AG04449 (cell line): ENCODE measurements around the gene TSPAN11.
"Not testable (repeated sequence)": the region's sequence is repeated elsewhere in the genome, so short reads cannot be mapped to it uniquely, and the experiment has no call there.

Source experiments
- CTCF ChIA-PET: fragments of 350-600 bp; formaldehyde crosslinking; extraction: SDS; loops from one replicate; lab custom pipeline; 2021; ENCODE audit warnings: antibody characterized with exemption; lab: Yijun Ruan, JAX
- POLR2A ChIA-PET: fragments of 400-600, 350-600 bp; formaldehyde crosslinking; extraction: SDS; loops from one replicate; lab custom pipeline; 2020; ENCODE audit warnings: antibody characterized with exemption, inconsistent platforms; lab: Yijun Ruan, JAX
- DNase-seq: peaks from one replicate; pipeline ENCODE4 v3.0.0-alpha.2; 2010; ENCODE audit warnings: low read depth, low spot score
- H3K4me3 ChIP-seq: 2 replicates; pipeline ENCODE4 v1.5.1; 2011; ENCODE audit warnings: low read depth, mild to moderate bottlenecking, control low read depth, low read length
- TF ChIP-seq, protein P1 (sequence below): IDR thresholded peaks from one replicate; pipeline ENCODE4 v1.5.1; 2011; ENCODE audit warnings: mild to moderate bottlenecking, moderate library complexity, low read length, control low read depth, inconsistent platforms; ENCODE audit not compliant: insufficient read depth; ENCODE audit errors: missing control alignments

TSPAN11 gene

DNA sequence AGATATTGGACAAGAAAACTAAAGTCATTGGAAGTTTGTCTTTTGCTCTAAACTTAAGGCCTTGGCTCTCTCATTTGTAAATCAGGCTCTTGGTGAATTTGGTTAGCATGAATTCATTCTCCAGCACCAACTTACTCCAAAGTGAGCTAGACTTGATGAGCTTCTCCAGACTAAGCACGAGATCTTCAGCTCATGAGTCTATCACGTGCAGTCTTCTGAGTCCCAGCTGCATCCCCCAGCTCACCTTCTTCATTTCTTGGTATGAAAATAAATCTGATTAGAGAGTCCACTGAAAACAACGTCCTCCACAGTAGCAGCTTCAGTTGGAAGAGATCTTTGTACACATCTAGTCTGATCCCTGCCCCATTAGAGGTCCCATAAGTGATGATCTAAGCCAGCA, 94.6 kb downstream of the TSPAN11 start:
- TF ChIP-seq, protein P1, sequence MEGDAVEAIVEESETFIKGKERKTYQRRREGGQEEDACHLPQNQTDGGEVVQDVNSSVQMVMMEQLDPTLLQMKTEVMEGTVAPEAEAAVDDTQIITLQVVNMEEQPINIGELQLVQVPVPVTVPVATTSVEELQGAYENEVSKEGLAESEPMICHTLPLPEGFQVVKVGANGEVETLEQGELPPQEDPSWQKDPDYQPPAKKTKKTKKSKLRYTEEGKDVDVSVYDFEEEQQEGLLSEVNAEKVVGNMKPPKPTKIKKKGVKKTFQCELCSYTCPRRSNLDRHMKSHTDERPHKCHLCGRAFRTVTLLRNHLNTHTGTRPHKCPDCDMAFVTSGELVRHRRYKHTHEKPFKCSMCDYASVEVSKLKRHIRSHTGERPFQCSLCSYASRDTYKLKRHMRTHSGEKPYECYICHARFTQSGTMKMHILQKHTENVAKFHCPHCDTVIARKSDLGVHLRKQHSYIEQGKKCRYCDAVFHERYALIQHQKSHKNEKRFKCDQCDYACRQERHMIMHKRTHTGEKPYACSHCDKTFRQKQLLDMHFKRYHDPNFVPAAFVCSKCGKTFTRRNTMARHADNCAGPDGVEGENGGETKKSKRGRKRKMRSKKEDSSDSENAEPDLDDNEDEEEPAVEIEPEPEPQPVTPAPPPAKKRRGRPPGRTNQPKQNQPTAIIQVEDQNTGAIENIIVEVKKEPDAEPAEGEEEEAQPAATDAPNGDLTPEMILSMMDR, result no peak
- CTCF ChIA-PET, result interaction anchor here (1.7 kb wide), 1 partner anchor 217 kb away, joined by 7 read pairs; no protein-coding TSS in a partner anchor
- POLR2A ChIA-PET, result no interaction called here
- DNase-seq, result no peak
- no peak overlapping the region for H3K4me3 ChIP-seq

DNA sequence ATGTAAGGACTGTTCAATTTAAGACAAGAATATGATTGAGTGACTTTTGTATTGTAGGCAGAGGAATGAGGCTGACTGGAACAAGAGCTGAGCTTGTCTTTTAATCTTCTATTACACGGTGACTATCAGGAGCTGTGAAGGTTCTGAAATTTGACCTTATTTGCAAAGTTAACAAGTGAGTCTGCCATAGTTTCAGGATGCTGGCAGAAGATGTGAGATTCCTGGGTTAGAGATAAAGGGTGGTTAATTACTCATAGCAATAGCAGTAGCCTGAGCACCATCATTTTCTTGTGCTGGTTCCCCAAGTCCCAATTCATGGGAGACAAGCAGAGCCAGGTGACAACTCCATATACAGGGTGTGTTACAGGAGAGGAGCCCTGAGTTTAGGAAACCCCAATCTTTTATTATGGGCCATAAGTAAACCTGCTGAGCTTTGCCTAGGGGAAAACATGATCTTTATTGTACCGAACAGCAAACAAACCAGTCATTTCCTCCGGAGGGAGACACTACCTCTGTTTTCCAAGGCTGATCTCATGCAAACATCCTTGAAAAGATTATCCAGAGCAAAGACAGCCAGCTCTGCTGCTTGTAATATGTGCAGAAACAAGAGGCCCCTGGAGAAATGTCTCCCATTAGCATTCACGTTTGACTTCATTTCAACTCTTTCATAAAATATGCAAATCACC, 95.4 kb downstream of the TSPAN11 start:
- no peak for DNase-seq
- POLR2A ChIA-PET, result no interaction called here
- H3K4me3 ChIP-seq, result no peak overlapping the region
- CTCF ChIA-PET, result interaction anchor here (1.7 to 2.0 kb wide), 2 partner anchors 10 to 217 kb away, joined by 7 to 8 read pairs; no protein-coding TSS in a partner anchor
- TF ChIP-seq, protein P1, result no peak

GRCh38 chr12:31023271-31023724, 96.8 kb downstream of the TSPAN11 start:
- TF ChIP-seq, protein P1, result no peak
- POLR2A ChIA-PET, result interaction anchor here (0.5 kb wide), 1 partner anchor 16 kb away, joined by 3 read pairs; no protein-coding TSS in a partner anchor

GRCh38 chr12:31026202-31026601, 99.7 kb downstream of the TSPAN11 start:
- TF ChIP-seq, protein P1, result no peak
- ChIA-PET CTCF (no interaction called here), POLR2A (no interaction called here)
- H3K4me3 ChIP-seq, result no peak overlapping the region
- no peak for DNase-seq

More at GRCh38 chr12:31023271-31023724, 96.8 kb downstream of the TSPAN11 start:
- CTCF ChIA-PET, result interaction anchor here (1.4 to 2.0 kb wide), 2 partner anchors 11 to 34 kb away, joined by 3 to 8 read pairs; no protein-coding TSS in a partner anchor
- DNase-seq, result no peak
- no peak overlapping the region for H3K4me3 ChIP-seq

DNA sequence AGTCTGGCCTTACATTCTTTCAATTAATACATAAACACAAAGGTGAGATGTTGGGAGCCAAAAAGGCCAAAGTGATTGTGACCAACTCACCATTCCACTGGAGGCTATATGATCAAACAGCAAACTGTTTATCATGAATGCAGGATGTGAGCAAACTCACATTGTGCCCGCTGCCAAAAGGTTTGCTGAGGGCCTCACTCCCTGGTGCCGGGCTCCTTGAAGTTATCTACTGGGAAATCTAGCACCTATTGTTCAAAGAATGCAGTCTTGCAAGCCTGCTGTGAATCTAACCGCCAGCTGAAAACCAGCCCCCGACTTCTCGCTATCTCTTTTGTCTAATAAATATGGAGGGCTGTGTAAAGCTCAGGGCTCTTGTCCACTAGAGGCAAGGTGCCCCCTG, 100.5 kb downstream of the TSPAN11 start:
- CTCF ChIA-PET, result interaction anchor here (1.2 kb wide), 1 partner anchor 21 kb away, joined by 3 read pairs; no protein-coding TSS in a partner anchor
- H3K4me3 ChIP-seq, POLR2A ChIA-PET, DNase-seq: not testable (repeated sequence)

- no peak for DNase-seq
- POLR2A ChIA-PET, result no interaction called here
- no peak overlapping the region for H3K4me3 ChIP-seq
- TF ChIP-seq, protein P1, result no peak
- CTCF ChIA-PET, result no interaction called here
Measured at GRCh38 chr12:31029468-31029867, 102.9 kb downstream of the TSPAN11 start.
